Activated CD4-positive, alpha-beta T cell treated with anti-CD3 and anti-CD28 coated beads for 1 hour (primary cell): ENCODE measurements around the gene ABCD3.
"Not testable (repeated sequence)": the region's sequence is repeated elsewhere in the genome, so short reads cannot be mapped to it uniquely, and the experiment has no call there.

Source experiments
- DNase-seq: peaks from one replicate; pipeline ENCODE4 v3.0.0-alpha.2; 2020

The ABCD3 gene

GRCh38 chr1:94416901-94417727 lies 1.1 kb upstream of the ABCD3 start:
- DNase-seq = no peak

GRCh38 chr1:94417728-94417977 lies 536 bp upstream of the ABCD3 start:
- DNase-seq = no peak

GRCh38 chr1:94418664-94419655 lies 771 bp downstream of the ABCD3 start:
- no peak for DNase-seq

GRCh38 chr1:94422115-94422820 lies 4.1 kb downstream of the ABCD3 start:
- DNase-seq = no peak

- DNase-seq = no peak
Measured at GRCh38 chr1:94425821-94426484, 7.8 kb downstream of the ABCD3 start.

GRCh38 chr1:94426485-94426870 lies 8.3 kb downstream of the ABCD3 start:
- DNase-seq = not testable (repeated sequence)

- no peak for DNase-seq
Measured at GRCh38 chr1:94428441-94428840, 10.3 kb downstream of the ABCD3 start.

GRCh38 chr1:94428927-94429528 lies 10.8 kb downstream of the ABCD3 start:
- not testable (repeated sequence) for DNase-seq

GRCh38 chr1:94430066-94430465 lies 11.9 kb downstream of the ABCD3 start:
- not testable (repeated sequence) for DNase-seq

GRCh38 chr1:94433866-94434265 lies 15.7 kb downstream of the ABCD3 start:
- DNase-seq = no peak

GRCh38 chr1:94434365-94435045 lies 16.3 kb downstream of the ABCD3 start:
- DNase-seq = no peak

- no peak for DNase-seq
Measured at GRCh38 chr1:94438692-94439276, 20.6 kb downstream of the ABCD3 start.

- DNase-seq = no peak
Measured at GRCh38 chr1:94440088-94440487, 21.9 kb downstream of the ABCD3 start.

GRCh38 chr1:94443067-94443466 lies 24.9 kb downstream of the ABCD3 start:
- DNase-seq = not testable (repeated sequence)

- not testable (repeated sequence) for DNase-seq
Measured at GRCh38 chr1:94444819-94445218, 26.6 kb downstream of the ABCD3 start.

GRCh38 chr1:94445733-94446132 lies 27.5 kb downstream of the ABCD3 start:
- DNase-seq = not testable (repeated sequence)

- not testable (repeated sequence) for DNase-seq
Measured at GRCh38 chr1:94446177-94446576, 28.0 kb downstream of the ABCD3 start.

- not testable (repeated sequence) for DNase-seq
Measured at GRCh38 chr1:94448741-94449140, 30.6 kb downstream of the ABCD3 start.

GRCh38 chr1:94456736-94457135 lies 38.5 kb downstream of the ABCD3 start:
- DNase-seq = no peak

- DNase-seq = no peak
Measured at GRCh38 chr1:94462606-94463005, 44.4 kb downstream of the ABCD3 start.

GRCh38 chr1:94463056-94463764 lies 45.0 kb downstream of the ABCD3 start:
- DNase-seq = no peak
